ENCODE measurements around the gene KCNQ1.

The KCNQ1 gene

GRCh38 chr11:2459796-2460531 lies 15.2 kb downstream of the KCNQ1 start:
- no peak for DNase-seq (ENCODE audit: low read depth in 2 of 2)

DNA sequence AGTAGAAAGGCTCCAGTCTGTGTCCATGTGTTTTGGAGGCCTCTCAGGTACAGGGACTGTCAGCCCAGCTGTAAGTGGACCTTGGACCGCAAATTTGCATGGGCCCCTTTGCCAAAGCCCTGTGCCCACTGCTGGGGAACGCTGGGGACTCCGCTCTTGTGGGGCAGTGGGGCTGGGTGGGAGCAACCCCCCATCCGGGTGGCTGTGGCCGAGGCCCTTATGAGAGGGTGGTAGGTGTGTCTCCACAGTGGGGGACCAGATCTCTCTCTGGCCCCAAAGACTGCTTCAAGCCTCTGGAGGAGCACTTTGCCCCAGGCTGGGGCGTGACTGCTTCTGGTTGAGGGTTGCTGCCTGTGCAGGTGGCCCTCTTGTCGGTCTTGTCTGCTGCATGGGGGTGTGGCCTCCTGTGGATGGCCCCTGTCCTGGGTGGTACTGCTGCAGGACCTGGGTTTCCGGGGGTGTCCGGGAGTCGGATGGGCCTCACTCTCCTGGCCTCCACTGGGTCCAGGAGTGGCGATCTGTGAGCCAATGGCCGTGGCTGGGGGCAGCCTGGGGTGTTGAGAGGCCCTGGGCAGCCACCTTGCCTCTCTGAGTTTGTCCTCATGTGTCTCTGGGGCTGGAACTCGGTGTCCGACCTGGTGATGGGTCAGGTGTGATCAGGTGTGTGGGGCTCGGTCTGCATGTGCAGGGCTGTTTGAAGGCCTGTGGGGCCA lies 15.9 kb downstream of the KCNQ1 start:
- no peak for DNase-seq (ENCODE audit: low read depth in 2 of 2)

- no peak for DNase-seq (ENCODE audit: low read depth in 2 of 2)
Measured at GRCh38 chr11:2461253-2461955, 16.6 kb downstream of the KCNQ1 start.

DNA sequence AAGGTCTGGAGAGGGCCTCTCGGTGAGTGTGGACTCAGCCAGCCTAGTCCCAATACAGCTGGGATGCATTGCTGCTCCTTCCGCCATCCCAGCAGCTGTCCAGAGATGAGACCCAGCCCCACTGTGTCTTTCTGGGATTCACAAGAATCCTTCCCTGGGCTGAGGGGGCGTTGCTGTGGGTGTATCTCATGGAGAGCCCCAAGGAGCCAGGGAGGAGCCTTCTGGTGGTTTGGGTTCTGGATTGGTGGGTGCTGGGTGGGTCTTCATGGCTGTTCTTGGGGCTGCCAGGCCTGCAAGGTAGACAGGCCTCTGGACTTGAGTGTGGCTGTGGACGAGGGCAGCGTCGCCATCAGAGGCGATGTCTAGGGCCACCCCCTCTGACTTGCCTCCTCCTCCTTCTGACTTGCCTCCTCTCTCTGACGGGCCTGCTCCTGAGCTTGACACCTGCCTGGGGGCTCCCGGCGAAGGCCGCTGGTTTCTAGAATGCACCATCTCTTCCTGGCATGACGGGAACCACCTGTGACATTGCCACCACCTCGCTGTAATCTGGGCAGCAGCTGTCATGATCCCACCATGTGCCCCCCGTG lies 17.2 kb downstream of the KCNQ1 start:
- no peak for DNase-seq (ENCODE audit: low read depth in 2 of 2)

- DNase-seq (ENCODE audit: low read depth in 2 of 2), result no peak
Measured at GRCh38 chr11:2462543-2462985, 17.8 kb downstream of the KCNQ1 start.

DNA sequence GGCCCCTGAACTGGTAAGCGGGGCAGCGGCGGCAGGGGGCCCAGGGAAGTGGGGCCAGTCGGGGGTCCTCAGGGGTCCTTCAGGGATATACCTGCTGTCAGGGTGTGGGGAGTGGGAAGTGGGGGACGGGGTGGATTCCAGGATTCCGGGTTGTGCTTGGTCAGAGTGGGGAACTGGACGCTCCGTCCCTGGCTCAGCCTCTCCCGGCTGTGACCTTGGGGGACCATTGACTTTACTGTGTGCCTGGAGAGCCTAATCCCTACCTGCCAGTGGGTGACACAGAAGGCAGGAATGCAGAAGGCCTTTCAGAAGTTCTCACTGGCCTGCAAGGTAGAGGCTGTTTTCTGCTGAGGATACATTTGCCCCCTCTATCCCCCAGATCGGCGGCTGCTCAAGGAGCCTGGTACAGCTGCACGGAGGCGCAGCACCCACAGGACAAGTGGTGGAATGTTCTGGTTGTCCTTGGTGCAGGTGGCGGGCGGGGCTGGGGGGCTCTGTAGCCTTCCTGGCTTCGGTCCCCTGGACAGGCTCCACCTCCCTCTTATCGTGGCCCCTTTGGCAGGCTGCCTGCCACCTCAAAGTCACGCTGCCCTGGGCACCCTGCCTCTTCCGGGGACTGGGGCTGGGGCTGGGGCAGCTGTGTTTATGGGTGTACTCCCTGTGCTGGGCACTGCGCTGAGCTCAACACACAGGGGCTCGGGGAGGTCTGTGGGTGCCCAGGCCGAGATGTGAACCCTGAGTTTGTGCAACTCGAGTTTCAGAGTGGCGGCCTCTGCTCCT lies 18.4 kb downstream of the KCNQ1 start:
- DNase-seq (ENCODE audit: low read depth in 2 of 2), result no peak

- no peak for DNase-seq (ENCODE audit: low read depth in 2 of 2)
Measured at GRCh38 chr11:2463766-2464277, 19.0 kb downstream of the KCNQ1 start.

- no peak for DNase-seq (ENCODE audit: low read depth in 2 of 2)
Measured at GRCh38 chr11:2464451-2465165, 19.8 kb downstream of the KCNQ1 start.

- DNase-seq (ENCODE audit: low read depth in 2 of 2), result no peak
Measured at GRCh38 chr11:2465202-2466068, 20.6 kb downstream of the KCNQ1 start.

DNA sequence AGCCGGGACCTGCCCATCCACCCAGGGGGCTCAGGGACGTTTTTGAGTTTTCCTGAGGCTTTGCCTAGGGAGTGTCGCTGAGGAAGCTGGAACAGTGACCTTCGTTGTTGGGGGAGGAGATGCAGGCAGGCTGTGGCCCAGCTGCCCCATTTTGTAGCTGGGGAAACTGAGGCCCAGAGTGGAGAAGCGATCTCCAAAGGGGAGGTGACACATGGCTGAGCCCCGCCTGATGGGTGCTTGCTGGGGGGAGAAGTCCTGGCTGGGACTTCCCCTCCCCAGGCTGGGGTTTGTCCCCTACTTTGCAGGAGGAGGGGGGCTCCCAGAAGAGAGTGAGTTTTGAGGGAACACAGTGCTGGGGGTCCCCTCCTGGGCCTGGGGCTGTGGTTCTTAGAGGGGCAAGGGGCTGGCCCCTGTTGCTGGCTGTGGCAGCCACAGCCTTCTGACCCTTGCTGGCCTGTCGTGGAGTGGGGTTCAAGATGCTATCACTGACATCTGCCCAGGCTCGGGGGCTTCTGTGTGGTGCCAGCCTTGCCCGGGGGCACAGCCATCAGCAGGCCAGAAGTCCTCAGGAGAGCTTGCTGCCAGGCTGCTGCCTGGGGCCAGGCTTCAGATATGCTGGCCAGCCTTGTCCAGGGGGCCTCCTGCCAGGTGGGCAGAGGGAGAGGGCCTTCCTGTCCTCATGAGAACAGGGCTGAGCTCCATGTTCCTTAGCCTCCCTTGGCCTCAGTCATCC lies 21.4 kb downstream of the KCNQ1 start:
- no peak for DNase-seq (ENCODE audit: low read depth in 2 of 2)

DNA sequence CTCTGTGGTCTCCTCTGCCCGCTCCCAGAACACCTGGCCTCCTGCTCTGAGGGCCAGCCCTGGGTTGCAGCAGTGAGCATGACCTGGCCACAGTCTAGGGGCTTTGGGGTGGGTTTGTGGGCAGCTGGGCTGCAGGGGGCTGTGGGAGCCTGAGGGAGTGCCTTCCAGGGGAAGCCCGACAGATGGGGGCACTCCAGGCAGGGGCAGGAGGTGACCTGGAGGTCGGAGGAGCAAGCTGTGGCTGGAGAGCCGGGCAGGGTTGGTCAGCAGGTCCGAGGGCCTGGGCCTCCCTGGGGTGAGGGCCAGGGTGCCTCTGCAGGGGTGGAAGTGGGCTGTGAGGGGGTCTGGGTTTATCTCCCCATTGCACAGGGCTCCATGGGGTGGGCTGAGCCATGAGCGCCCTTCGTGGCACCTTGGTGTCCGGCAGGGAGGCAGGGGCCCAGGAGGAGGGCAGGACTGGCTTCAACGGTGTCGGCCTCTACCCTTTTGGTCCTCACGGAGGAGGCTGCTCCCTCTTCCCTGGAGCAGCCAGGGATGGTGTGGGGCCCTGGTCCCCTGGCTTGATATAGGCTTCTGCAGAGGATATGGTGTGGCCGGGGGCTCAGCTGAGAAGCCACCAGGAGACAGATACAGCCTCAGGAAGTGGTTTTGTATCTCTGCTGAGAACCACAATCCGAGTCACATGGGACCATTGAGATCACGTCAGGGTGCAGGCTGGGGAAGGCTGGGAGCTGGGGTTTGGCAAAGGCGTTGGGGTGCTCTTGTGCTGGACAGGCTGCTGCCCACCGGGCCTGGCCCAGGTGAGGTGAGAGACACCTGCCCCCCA lies 22.3 kb downstream of the KCNQ1 start:
- DNase-seq (ENCODE audit: low read depth in 2 of 2), result no peak

GRCh38 chr11:2467695-2468055 lies 22.9 kb downstream of the KCNQ1 start:
- no peak for DNase-seq (ENCODE audit: low read depth in 2 of 2)

- no peak for DNase-seq (ENCODE audit: low read depth in 2 of 2)
Measured at GRCh38 chr11:2468363-2469235, 23.8 kb downstream of the KCNQ1 start.

DNA sequence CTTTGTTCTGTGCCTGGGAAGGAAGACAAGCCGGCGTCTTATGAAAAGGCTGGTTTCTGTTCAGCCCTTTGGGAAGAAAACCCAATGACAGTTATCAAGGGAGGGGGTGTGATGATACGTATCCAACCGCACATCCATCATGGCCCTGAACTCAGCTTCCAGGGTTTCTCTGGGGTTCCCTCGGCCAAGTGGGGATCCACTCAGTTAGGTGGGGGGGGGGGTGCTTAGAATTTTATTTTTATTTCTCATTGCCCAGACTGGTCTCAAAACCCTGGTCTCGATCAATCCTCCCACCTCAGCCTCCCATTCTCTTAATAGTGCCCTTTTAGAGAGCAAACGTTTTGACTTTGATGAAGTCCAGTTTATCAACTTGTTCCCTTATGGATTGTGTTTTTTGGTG lies 25.7 kb downstream of the KCNQ1 start:
- no peak for DNase-seq (ENCODE audit: low read depth in 2 of 2)

- no peak for DNase-seq (ENCODE audit: low read depth in 2 of 2)
Measured at GRCh38 chr11:2471048-2471803, 26.4 kb downstream of the KCNQ1 start.

DNA sequence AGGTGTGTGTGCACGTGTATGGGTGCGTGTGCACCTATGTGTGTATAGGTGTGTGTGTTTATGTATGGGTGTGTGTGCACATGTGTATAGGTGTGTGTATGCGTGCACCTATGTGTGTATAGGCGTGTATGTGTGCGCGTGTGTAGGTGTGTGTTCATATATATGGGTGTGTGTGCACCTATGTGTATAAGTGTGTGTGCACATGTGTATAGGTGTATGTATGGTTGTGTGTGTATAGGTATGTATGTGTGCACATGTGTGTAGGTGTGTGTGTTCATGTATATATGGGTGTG lies 26.9 kb downstream of the KCNQ1 start:
- DNase-seq (ENCODE audit: low read depth in 2 of 2), result no peak

Measured in stimulated activated CD8-positive, alpha-beta memory T cell treated with anti-CD3 and anti-CD28 coated beads, Interleukin-7, amount 100 ng/mL, for 1 hour (primary cell).